GM12891 (cell line): ENCODE measurements around the gene HERC2.

Source experiments
- POLR2AphosphoS5 ChIP-seq: IDR thresholded peaks from 2 replicates; pipeline ENCODE4 v1.6.1; 2011; ENCODE audit warnings: low read depth, low read length, control low read depth
- TAF1 ChIP-seq: IDR thresholded peaks from 2 replicates; pipeline ENCODE4 v1.6.1; 2011; ENCODE audit warnings: low read depth, low read length, control low read depth

GRCh38 chr15:28094732-28095521 is 227.1 kb downstream of the HERC2 start:
- TF ChIP-seq TAF1 (no peak), POLR2AphosphoS5 (no peak)
